GM23338 (cell line): ENCODE results near the gene GRAMD4. TPM values are rescaled to one million over a fixed set of nuclear protein-coding genes. Genes with fewer than 3 reads are reported as not detected.

Experiments used
- ATAC-seq: fragments of 200-7000 bp; cut with Tn5 transposase; 3 replicates; pipeline ENCODE4 v1.9.1; 2020
- DNase-seq: peaks from one replicate; pipeline ENCODE4 v3.0.0-alpha.2; 2015; ENCODE audit warnings: low spot score
- H2AFZ ChIP-seq: fragments of 200-600 bp; sonication (generic); 2 replicates; pipeline ENCODE4 v1.8.0; 2016; ENCODE audit warnings: antibody characterized with exemption, mild to moderate bottlenecking, moderate library complexity
- H3F3A ChIP-seq: fragments of 200-600 bp; sonication (generic); replicated peaks from 2 replicates; pipeline ENCODE4 v1.8.0; 2017; ENCODE audit warnings: antibody characterized with exemption, mixed run types, low read depth
- H3K27ac ChIP-seq: fragments of 200-600 bp; sonication (generic); 2 replicates; pipeline ENCODE4 v1.6.1; 2016; ENCODE audit warnings: low read depth
- H3K27me3 ChIP-seq: fragments of 200-600 bp; sonication (generic); 2 replicates; pipeline ENCODE4 v1.8.0; 2016; ENCODE audit warnings: mild to moderate bottlenecking, mixed run types, moderate library complexity; ENCODE audit not compliant: insufficient read depth
- H3K36me3 ChIP-seq: fragments of 200-600 bp; sonication (generic); 2 replicates; pipeline ENCODE4 v1.8.0; 2016; ENCODE audit warnings: mild to moderate bottlenecking; ENCODE audit not compliant: insufficient read depth
- H3K4me1 ChIP-seq: fragments of 200-600 bp; sonication (generic); 2 replicates; pipeline ENCODE4 v1.8.0; 2016; ENCODE audit warnings: mild to moderate bottlenecking, moderate library complexity; ENCODE audit not compliant: insufficient read depth
- H3K4me2 ChIP-seq: fragments of 200-600 bp; sonication (generic); 2 replicates; pipeline ENCODE4 v1.7.1; 2017; ENCODE audit warnings: mixed run types
- H3K4me3 ChIP-seq: fragments of 200-600 bp; sonication (generic); 2 replicates; pipeline ENCODE4 v1.6.1; 2016; ENCODE audit warnings: mixed run types
- H3K79me2 ChIP-seq: fragments of 200-600 bp; sonication (generic); replicated peaks from 2 replicates; pipeline ENCODE4 v1.8.0; 2017; ENCODE audit warnings: mild to moderate bottlenecking; ENCODE audit not compliant: insufficient read depth
- H3K9me2 ChIP-seq: fragments of 200-600 bp; sonication (generic); 2 replicates; pipeline ENCODE4 v1.8.0; 2017; ENCODE audit not compliant: insufficient read depth
- H4K20me1 ChIP-seq: fragments of 200-600 bp; sonication (generic); replicated peaks from 2 replicates; pipeline ENCODE4 v1.8.0; 2017; ENCODE audit warnings: mild to moderate bottlenecking; ENCODE audit not compliant: insufficient read depth
- H3K27ac Mint-ChIP-seq: 2 replicates; pipeline ENCODE4 v1.8.0; 2020; ENCODE audit warnings: inconsistent platforms, mild to moderate bottlenecking, moderate library complexity, mixed read lengths
- H3K27me3 Mint-ChIP-seq: 3 replicates; pipeline ENCODE4 v1.8.0; 2022; ENCODE audit warnings: low read depth, mild to moderate bottlenecking, moderate library complexity, mixed read lengths, inconsistent platforms; ENCODE audit not compliant: insufficient read depth, poor library complexity
- H3K36me3 Mint-ChIP-seq: 3 replicates; pipeline ENCODE4 v1.8.0; 2021; ENCODE audit warnings: low read depth, mild to moderate bottlenecking, inconsistent platforms, moderate library complexity, mixed read lengths
- H3K4me1 Mint-ChIP-seq: 3 replicates; pipeline ENCODE4 v1.8.0; 2020; ENCODE audit warnings: mild to moderate bottlenecking, inconsistent platforms, mixed read lengths
- H3K4me3 Mint-ChIP-seq: 3 replicates; pipeline ENCODE4 v1.8.0; 2021; ENCODE audit warnings: moderate library complexity, mild to moderate bottlenecking, inconsistent platforms, mixed read lengths
- H3K9me3 Mint-ChIP-seq: 3 replicates; pipeline ENCODE4 v1.8.0; 2020; ENCODE audit warnings: moderate library complexity, mild to moderate bottlenecking, inconsistent platforms, mixed read lengths
- CREB1 ChIP-seq: fragments of 250-450 bp; sonication (Bioruptor Pico); IDR thresholded peaks from 2 replicates; pipeline ENCODE4 v1.5.0; 2020; ENCODE audit warnings: low read depth, mild to moderate bottlenecking, moderate library complexity
- CTCF ChIP-seq, 2 experiments: fragments of 200-600 bp in 1 of 2; sonication (generic) in 1 of 2; conservative IDR thresholded peaks; 2 replicates each; pipeline versions ENCODE4 v1.5.1 to v1.6.1; 2016 to 2017; ENCODE audit warnings: antibody characterized with exemption in 2 of 2, low read depth in 2 of 2, mild to moderate bottlenecking in 2 of 2, moderate library complexity in 1 of 2
- EZH2 ChIP-seq: fragments of 200-600 bp; sonication (generic); IDR thresholded peaks from one replicate; pipeline ENCODE4 v1.8.0; 2017; ENCODE audit warnings: antibody characterized with exemption, mild to moderate bottlenecking, low read depth; ENCODE audit not compliant: unreplicated experiment
- EZH2phosphoT487 ChIP-seq: fragments of 200-600 bp; sonication (generic); IDR thresholded peaks from one replicate; pipeline ENCODE4 v1.8.1; 2018; ENCODE audit warnings: antibody characterized with exemption; ENCODE audit not compliant: unreplicated experiment
- JUNB ChIP-seq: IDR thresholded peaks from one replicate; pipeline ENCODE4 v1.6.1; 2016; ENCODE audit warnings: antibody characterized with exemption; ENCODE audit not compliant: unreplicated experiment
- NANOG ChIP-seq: IDR thresholded peaks from 2 replicates; pipeline ENCODE4 v1.6.1; 2016; ENCODE audit warnings: antibody characterized with exemption, borderline replicate concordance
- POLR2AphosphoS5 ChIP-seq: IDR thresholded peaks from 2 replicates; pipeline ENCODE4 v1.6.1; 2016; ENCODE audit warnings: antibody characterized with exemption, low read depth
- REST ChIP-seq: IDR thresholded peaks from one replicate; pipeline ENCODE4 v1.6.1; 2018; ENCODE audit warnings: antibody characterized with exemption; ENCODE audit not compliant: unreplicated experiment
- ZNF114 ChIP-seq: fragments of 250-450 bp; sonication (Bioruptor Pico); IDR thresholded peaks from 2 replicates; pipeline ENCODE4 v1.5.0; 2020; ENCODE audit warnings: mild to moderate bottlenecking, moderate library complexity
- ZNF331 ChIP-seq: fragments of 250-450 bp; sonication (Bioruptor Pico); IDR thresholded peaks from 2 replicates; pipeline ENCODE4 v1.5.0; 2020; ENCODE audit warnings: low read depth, mild to moderate bottlenecking, moderate library complexity
- ZNF462 ChIP-seq: fragments of 250-450 bp; sonication (Bioruptor Pico); IDR thresholded peaks from 2 replicates; pipeline ENCODE4 v1.5.0; 2020; ENCODE audit warnings: mild to moderate bottlenecking, moderate library complexity
- polyA plus RNA-seq: library from polyadenylated mRNA; unstranded; fragments of >200 nt; fragmentation: Nextera tagmentation; extraction: Ambion mirVana; gene quantifications from 2 replicates; pipeline ENCODE4 v1.2.1, GENCODE V29; 2016
- total RNA-seq: library from RNA; depleted of rRNA; stranded (reverse); fragments of >200 nt; shearing (Covaris generic); gene quantifications from 2 replicates; pipeline ENCODE4 v1.2.3, GENCODE V29; 2014
- TF ChIP-seq, protein P1 (sequence below): IDR thresholded peaks from 2 replicates; pipeline ENCODE4 v1.6.1; 2016; ENCODE audit warnings: antibody characterized with exemption

GRAMD4 gene
- total and polyA plus RNA-seq, 2 experiments from 2014 or later: 2.7 to 81.8 TPM

DNA sequence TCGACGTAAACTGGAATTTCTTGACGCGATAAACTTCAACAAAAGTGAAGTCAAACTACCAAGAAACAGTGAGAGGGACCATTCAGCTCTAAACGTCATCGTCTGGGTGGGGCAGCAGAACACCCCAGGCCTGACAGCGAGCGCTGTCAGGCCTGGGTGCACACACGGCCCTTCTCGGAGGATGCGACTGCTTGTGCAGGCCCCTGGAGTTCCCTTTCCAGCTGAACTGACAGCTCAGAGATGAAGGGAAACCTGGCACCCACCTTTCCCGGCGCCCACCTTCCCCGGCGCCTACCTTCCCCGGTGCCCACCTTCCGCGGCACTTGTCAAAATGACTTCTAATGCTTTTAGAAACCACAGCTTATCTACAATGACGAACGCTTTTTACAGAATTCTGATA lies 70.0 kb downstream of the GRAMD4 start:
- H3K4me1 Mint-ChIP-seq: peaks cover 2% of the 10 kb centered on the region; the same call in 1 of the 3 replicates
- Histone ChIP-seq H3K4me1 (no peaks in the 10 kb centered on the region), H3K79me2 (no peaks in the 10 kb centered on the region)

More for the DNA sequence above, 70.0 kb downstream of the GRAMD4 start:
- DNase-seq (no peak), ATAC-seq (no peak)
- Mint-ChIP-seq H3K36me3 (peaks cover 34% of the 10 kb centered on the region), H3K27ac (no peak overlapping the region), H3K4me3 (no peak overlapping the region), H3K27me3 (peaks cover 2% of the 10 kb centered on the region), H3K9me3 (no peaks in the 10 kb centered on the region)
- no peaks in the 10 kb centered on the region for H3K27me3 ChIP-seq
- H3K36me3 ChIP-seq: peaks cover 3% of the 10 kb centered on the region; the same call in 1 of the 2 replicates
- no peaks in the 10 kb centered on the region; the same call in none of the 2 replicates for H4K20me1 ChIP-seq
- no peak overlapping the region for H3K4me2 ChIP-seq
- no peaks in the 10 kb centered on the region; the same call in 1 of the 2 replicates for H3F3A ChIP-seq
- no peak overlapping the region for H3K4me3 ChIP-seq
- TF ChIP-seq NANOG (no peak), ZNF462 (CRISPR knock-in tag) (no peak), CREB1 (CRISPR knock-in tag) (no peak), CTCF (conservative IDR thresholded peaks at IDR 0.05; ENCODE audit: low read depth in 2 of 2) (no peak), EZH2 (no peak), ZNF114 (CRISPR knock-in tag) (no peak), JUNB (no peak), POLR2AphosphoS5 (no peak), ZNF331 (CRISPR knock-in tag) (no peak), REST (no peak), EZH2phosphoT487 (no peak)
- TF ChIP-seq, protein P1, sequence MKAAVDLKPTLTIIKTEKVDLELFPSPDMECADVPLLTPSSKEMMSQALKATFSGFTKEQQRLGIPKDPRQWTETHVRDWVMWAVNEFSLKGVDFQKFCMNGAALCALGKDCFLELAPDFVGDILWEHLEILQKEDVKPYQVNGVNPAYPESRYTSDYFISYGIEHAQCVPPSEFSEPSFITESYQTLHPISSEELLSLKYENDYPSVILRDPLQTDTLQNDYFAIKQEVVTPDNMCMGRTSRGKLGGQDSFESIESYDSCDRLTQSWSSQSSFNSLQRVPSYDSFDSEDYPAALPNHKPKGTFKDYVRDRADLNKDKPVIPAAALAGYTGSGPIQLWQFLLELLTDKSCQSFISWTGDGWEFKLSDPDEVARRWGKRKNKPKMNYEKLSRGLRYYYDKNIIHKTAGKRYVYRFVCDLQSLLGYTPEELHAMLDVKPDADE: no peak
- no peak overlapping the region for H3K27ac ChIP-seq
- no peak overlapping the region for H2AFZ ChIP-seq
- no peaks in the 10 kb centered on the region for H3K9me2 ChIP-seq
